Measurements from ENCODE around the gene PGM5. TPM values are rescaled to one million over a fixed set of nuclear protein-coding genes. Genes with fewer than 3 reads are reported as not detected.

Gene PGM5
- total and polyA plus RNA-seq, 2 of the 8 experiments (the other 6 are each of a cell fraction or from before 2014, with no cell fraction given), result not detected

DNA sequence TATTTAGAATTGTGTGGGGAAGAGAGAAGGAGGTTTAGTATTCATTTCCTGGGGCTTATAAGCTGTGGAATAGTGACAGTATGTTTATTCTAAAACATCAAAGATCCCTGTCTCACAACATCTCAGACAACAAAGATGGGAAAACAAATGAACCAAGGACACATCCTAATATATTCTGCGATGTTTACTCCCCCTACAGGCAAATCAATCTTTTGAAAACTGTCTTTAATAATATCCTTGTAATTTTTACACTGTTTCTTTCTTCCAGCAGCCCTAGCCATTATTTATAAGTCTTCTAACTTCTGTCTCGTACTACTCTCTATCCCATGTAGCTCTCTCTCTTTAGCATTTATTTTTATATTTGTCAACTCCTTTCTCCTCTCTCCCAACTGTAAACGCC, 217.7 kb downstream of the PGM5 start:
- no peak for FAIRE-seq
- no peak overlapping the region for H3K27ac ChIP-seq (ENCODE audit: low read depth, low read length)
- no peaks in the 10 kb centered on the region; a peak in 2 of 7 replicates for H3K27me3 ChIP-seq (replicated peaks in 1 of 4; ENCODE audit: control insufficient read depth in 3 of 4, extremely low read depth in 1 of 4, insufficient read depth in 3 of 4, low read length in 3 of 4)
- H3K4me2 ChIP-seq (ENCODE audit: insufficient read depth in 1 of 2, low read depth in 2 of 2, low read length in 2 of 2), result no peak overlapping the region
- no peak overlapping the region for H2BK5ac ChIP-seq (ENCODE audit: low read depth, low read length)
- H3K23ac ChIP-seq (ENCODE audit: insufficient read length), result no peak overlapping the region
- H4K20me1 ChIP-seq (replicated peaks in 1 of 2; ENCODE audit: control insufficient read depth in 1 of 2, insufficient read depth in 2 of 2, low read length in 2 of 2), result no peaks in the 10 kb centered on the region
- H2BK15ac ChIP-seq (ENCODE audit: low read length), result no peak overlapping the region
- no peak overlapping the region for H3K56ac ChIP-seq (replicated peaks; ENCODE audit: insufficient read length, low read depth, low read length)
- H2BK120ac ChIP-seq (replicated peaks; ENCODE audit: low read depth, low read length), result no peak overlapping the region
- H3K14ac ChIP-seq (ENCODE audit: insufficient read length), result no peak overlapping the region
- no peak overlapping the region for H3K9ac ChIP-seq (replicated peaks in 1 of 4; ENCODE audit: extremely low read depth in 1 of 4, low read depth in 3 of 4, low read length in 3 of 4)
- H2BK12ac ChIP-seq (ENCODE audit: low read depth, low read length), result no peak overlapping the region
- H4K8ac ChIP-seq (ENCODE audit: extremely low read depth, insufficient read depth, low read length), result no peak overlapping the region
- POLR2A ChIA-PET (ENCODE audit: partially characterized antibody), result no interaction called here
- no peak overlapping the region for H3K4ac ChIP-seq (replicated peaks; ENCODE audit: insufficient read length, low read depth, low read length)
- H3K4me3 ChIP-seq (ENCODE audit: extremely low read depth in 1 of 4, insufficient read depth in 2 of 4, low read depth in 3 of 4, low read length in 4 of 4), result no peak overlapping the region
- no peaks in the 10 kb centered on the region for H3K23me2 ChIP-seq (ENCODE audit: low read depth, low read length)
- no peak overlapping the region for H2BK20ac ChIP-seq (ENCODE audit: low read length)
- no peaks in the 10 kb centered on the region for H3K9me3 ChIP-seq (ENCODE audit: insufficient read depth in 2 of 2, low read depth in 1 of 2, low read length in 1 of 2)
- H3K18ac ChIP-seq (ENCODE audit: extremely low read depth, low read length), result no peak overlapping the region
- no peaks in the 10 kb centered on the region for H3K4me1 ChIP-seq (replicated peaks in 1 of 4; ENCODE audit: control insufficient read depth in 3 of 4, insufficient read depth in 4 of 4, low read length in 3 of 4)
- no peaks in the 10 kb centered on the region for H3K36me3 ChIP-seq (ENCODE audit: control insufficient read depth in 2 of 4, insufficient read depth in 4 of 4, low read length in 3 of 4)
- no peak overlapping the region for H4K5ac ChIP-seq (ENCODE audit: insufficient read length, low read depth, low read length)
- no peak overlapping the region for H4K91ac ChIP-seq (replicated peaks; ENCODE audit: insufficient read length, low read length)
- H2AK5ac ChIP-seq (ENCODE audit: low read depth, low read length), result no peak overlapping the region
- H2AFZ ChIP-seq (ENCODE audit: low read length), result no peak overlapping the region
- 62% methylated on average over 3 of the region's 3 CpGs; no CpG with 5 or more reads in 1 of the 2 experiments for WGBS, 2 experiments (ENCODE audit: extremely low coverage in 1 of 2, insufficient coverage in 1 of 2, insufficient read length in 1 of 2, insufficient replicate concordance in 2 of 2, low coverage in 1 of 2, low lambda C conversion rate in 2 of 2, missing lambda C conversion rate in 1 of 2)
- H3K79me2 ChIP-seq (ENCODE audit: control insufficient read depth in 1 of 2, insufficient read depth in 2 of 2, low read length in 2 of 2), result no peaks in the 10 kb centered on the region
- CTCF ChIA-PET (ENCODE audit: partially characterized antibody), result interaction anchor here (0.7 to 3.4 kb wide), 7 partner anchors 9 to 231 kb away, joined by 3 to 21 read pairs (median 4); no protein-coding TSS in a partner anchor
- DNase-seq (ENCODE audit: low read depth in 1 of 2, low spot score in 2 of 2), result no peak
- no peaks in the 10 kb centered on the region for H3K79me1 ChIP-seq (ENCODE audit: low read depth, low read length)
- TF ChIP-seq CEBPB (IDR thresholded peaks at IDR 0.05; ENCODE audit: low read depth, low read length) (no peak), TAF7 (optimal IDR thresholded peaks at IDR 0.05; ENCODE audit: borderline replicate concordance, low read depth, low read length) (no peak), SAP30 (IDR thresholded peaks at IDR 0.05; ENCODE audit: insufficient read depth, insufficient replicate concordance, low read length) (no peak), CREB1 (IDR thresholded peaks at IDR 0.05) (no peak), KDM5A (IDR thresholded peaks at IDR 0.05; ENCODE audit: low read length) (no peak), POLR2A (IDR thresholded peaks at IDR 0.05; ENCODE audit: control extremely low read depth in 1 of 2, low read depth in 2 of 2, low read length in 2 of 2) (no peak)
